Upper lobe of left lung (tissue), 6 donors: Measurements from ENCODE around the gene IQCB1. TPM values are rescaled to one million over a fixed set of nuclear protein-coding genes. Genes with fewer than 3 reads are reported as not detected.
"Not testable (repeated sequence)": the region's sequence is repeated elsewhere in the genome, so short reads cannot be mapped to it uniquely, and the experiment has no call there.

Experiments used
- ATAC-seq, 2 donors: fragments of 200-7000 bp; cut with Tn5 transposase; one replicate each; pipeline ENCODE4 v1.9.1; 2022; ENCODE audit warnings: mild to moderate bottlenecking in 2 of 2, moderate library complexity in 2 of 2; ENCODE audit not compliant: low FRiP score in 2 of 2
- DNase-seq, 2 donors: peaks; one replicate each; pipeline ENCODE4 v3.0.0-alpha.2; 2019 to 2020
- H3K27ac ChIP-seq, 4 donors: fragments of 200-600 bp; sonication (generic); one replicate each; pipeline ENCODE4 v1.5.1; 2016 to 2019
- H3K27me3 ChIP-seq, 4 donors: fragments of 200-600 bp; sonication (generic); one replicate each; pipeline ENCODE4 v1.5.1; 2017 to 2019
- H3K36me3 ChIP-seq, 4 donors: fragments of 200-600 bp; sonication (generic); one replicate each; pipeline ENCODE4 v1.5.1; 2016 to 2019
- H3K4me1 ChIP-seq, 4 donors: fragments of 200-600 bp; sonication (generic); one replicate each; pipeline ENCODE4 v1.5.1; 2018 to 2019
- H3K4me3 ChIP-seq, 4 donors: fragments of 200-600 bp; sonication (generic); one replicate each; pipeline ENCODE4 v1.5.1; 2017 to 2019; ENCODE audit warnings: mild to moderate bottlenecking in 2 of 4, moderate library complexity in 1 of 4
- H3K9me3 ChIP-seq, 4 donors: fragments of 200-600 bp; sonication (generic); one replicate each; pipeline ENCODE4 v1.5.1; 2018 to 2019
- CTCF ChIP-seq, 6 experiments: fragments of 450-650 bp in 4 of 6; fragments of 200-600 bp in 2 of 6; sonication (generic) in 2 of 6; IDR thresholded peaks; one replicate each; pipeline ENCODE4 v1.5.1; 2016 to 2019; ENCODE audit warnings: antibody characterized with exemption in 6 of 6
- EP300 ChIP-seq, 4 donors: sonication (generic); formaldehyde crosslinking; IDR thresholded peaks; one replicate each; pipeline ENCODE4 v1.5.1; 2017; ENCODE audit warnings: antibody characterized with exemption in 4 of 4, control low read depth in 2 of 4
- POLR2A ChIP-seq, 4 donors: fragments of 450-650 bp; IDR thresholded peaks; one replicate each; pipeline ENCODE4 v1.5.1; 2016 to 2017; ENCODE audit warnings: antibody characterized with exemption in 4 of 4, mild to moderate bottlenecking in 2 of 4
- POLR2AphosphoS5 ChIP-seq, 2 donors: sonication (generic); formaldehyde crosslinking; IDR thresholded peaks; one replicate each; pipeline ENCODE4 v1.5.1; 2017; ENCODE audit warnings: antibody characterized with exemption in 2 of 2
- WGBS, 2 donors: methylation state at CpG; one replicate each; pipeline ENCODE4 v1.1.5; 2017 to 2018; 5-methylcytosine and 5-hydroxymethylcytosine counted together
- total RNA-seq, 6 donors: library from RNA; depleted of rRNA in 4 of 6; stranded (reverse); fragments of >200 nt in 4 of 6; gene quantifications; one replicate each; pipeline versions ENCODE4 v1.1.0 to v1.2.1, GENCODE V29; 2016 to 2021
- donor health status: DM: no; HTN: no; CAD: no; lungs with moderate emphysema.
- donor health status: DM: no; HTN: yes; CAD: no; lungs with severe emphysema.

The IQCB1 gene
- total RNA-seq, 6 donors from 2014 or later, result 11.4 to 43.1 (median 19.8) TPM

GRCh38 chr3:121870717-121871116, 35.9 kb upstream of the IQCB1 start:
- peaks cover 0 to 9% (median 0%) of the 10 kb centered on the region in 4 donors for H3K36me3 ChIP-seq
- TF ChIP-seq POLR2AphosphoS5 (IDR thresholded peaks at IDR 0.05), result no peak
- no peak for TF ChIP-seq POLR2A (IDR thresholded peaks at IDR 0.05)
- TF ChIP-seq CTCF (IDR thresholded peaks at IDR 0.05), result no peak
- no peak for TF ChIP-seq EP300 (IDR thresholded peaks at IDR 0.05)
- H3K9me3 ChIP-seq, result no peaks in the 10 kb centered on the region
- H3K27ac ChIP-seq, result no peak overlapping the region
- H3K4me3 ChIP-seq, result no peak overlapping the region
- no peaks in the 10 kb centered on the region for H3K27me3 ChIP-seq
- ATAC-seq (no peak), DNase-seq (no peak)
- H3K4me1 ChIP-seq, result no peaks in the 10 kb centered on the region

DNA sequence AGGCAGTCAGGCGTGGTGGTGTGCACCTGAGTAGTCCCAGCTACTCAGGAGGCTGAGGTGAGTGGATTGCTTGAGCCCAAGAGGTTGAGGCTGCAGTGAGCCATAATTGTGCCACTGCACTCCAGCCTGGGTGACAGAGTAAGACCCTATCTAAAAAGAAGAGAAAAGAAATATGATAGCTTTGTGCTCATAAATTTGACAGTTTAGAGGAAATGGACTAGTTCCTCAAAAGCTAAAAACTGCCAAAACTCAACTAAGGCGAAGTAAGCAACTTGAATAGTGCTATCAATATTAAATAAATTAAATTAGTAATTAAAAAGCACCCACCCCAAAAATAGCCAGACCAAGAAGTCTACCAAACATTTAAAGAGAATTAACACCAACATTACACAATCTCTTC, 34.9 kb upstream of the IQCB1 start:
- 80 to 82% methylated on average over 2 of the region's 2 CpGs for WGBS, 2 donors
- no peak for ATAC-seq
- Histone ChIP-seq H3K9me3 (no peaks in the 10 kb centered on the region), H3K27ac (no peak overlapping the region), H3K4me3 (no peak overlapping the region), H3K4me1 (no peaks in the 10 kb centered on the region), H3K36me3 (peaks cover 0 to 9% (median 0%) of the 10 kb centered on the region in 4 donors), H3K27me3 (no peaks in the 10 kb centered on the region)
- no peak for DNase-seq
- no peak for TF ChIP-seq POLR2A (IDR thresholded peaks at IDR 0.05)
- no peak for TF ChIP-seq CTCF (IDR thresholded peaks at IDR 0.05)
- TF ChIP-seq POLR2AphosphoS5 (IDR thresholded peaks at IDR 0.05), result no peak
- no peak for TF ChIP-seq EP300 (IDR thresholded peaks at IDR 0.05)

GRCh38 chr3:121863801-121864200, 28.9 kb upstream of the IQCB1 start:
- Histone ChIP-seq H3K9me3 (peaks cover 0 to 4% (median 0%) of the 10 kb centered on the region in 4 donors), H3K4me3 (no peak overlapping the region), H3K36me3 (peaks cover 0 to 4% (median 0%) of the 10 kb centered on the region in 4 donors), H3K27me3 (no peaks in the 10 kb centered on the region), H3K4me1 (no peaks in the 10 kb centered on the region), H3K27ac (no peak overlapping the region)
- ATAC-seq (no peak), DNase-seq (no peak)
- no peak for TF ChIP-seq EP300 (IDR thresholded peaks at IDR 0.05)
- TF ChIP-seq CTCF (IDR thresholded peaks at IDR 0.05), result no peak
- TF ChIP-seq POLR2A (IDR thresholded peaks at IDR 0.05), result no peak
- TF ChIP-seq POLR2AphosphoS5 (IDR thresholded peaks at IDR 0.05), result no peak

- ATAC-seq, H3K36me3 ChIP-seq, H3K27ac ChIP-seq, H3K4me3 ChIP-seq, H3K4me1 ChIP-seq, DNase-seq, H3K27me3 ChIP-seq, H3K9me3 ChIP-seq: not testable (repeated sequence)
- 93 to 98% methylated on average over 8 to 9 of the region's 9 CpGs for WGBS, 2 donors
Observed at GRCh38 chr3:121863247-121863646, 28.4 kb upstream of the IQCB1 start.

GRCh38 chr3:121857778-121858177, 22.9 kb upstream of the IQCB1 start:
- 84 to 95% methylated on average over 5 of the region's 5 CpGs for WGBS, 2 donors
- H3K36me3 ChIP-seq, ATAC-seq, H3K27ac ChIP-seq, H3K9me3 ChIP-seq, H3K27me3 ChIP-seq, DNase-seq, H3K4me3 ChIP-seq, H3K4me1 ChIP-seq: not testable (repeated sequence)

DNA sequence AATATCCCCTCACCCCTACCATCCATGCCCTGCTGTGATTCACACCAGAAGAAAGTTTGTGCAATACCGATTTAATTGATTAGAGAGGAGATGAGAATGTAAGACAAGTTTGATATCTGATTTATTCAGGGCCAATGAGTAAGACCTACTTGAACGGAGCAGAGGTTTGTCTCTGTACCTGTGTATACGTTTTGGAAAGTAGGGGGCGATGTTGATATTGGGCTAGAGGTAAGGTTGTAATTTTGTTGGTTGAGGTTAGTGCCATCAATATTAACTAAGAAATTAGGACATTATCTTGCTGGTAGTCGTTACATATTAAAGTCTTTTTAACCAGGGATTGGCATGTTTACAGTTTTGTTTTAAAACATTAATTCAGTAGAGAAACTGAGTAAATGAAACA, 20.7 kb upstream of the IQCB1 start:
- H3K4me1 ChIP-seq, result no peaks in the 10 kb centered on the region
- TF ChIP-seq CTCF (IDR thresholded peaks at IDR 0.05), result peak in 3 of 6 experiments; percentile 16 to 27 (median 27)
- TF ChIP-seq POLR2AphosphoS5 (IDR thresholded peaks at IDR 0.05), result no peak
- TF ChIP-seq EP300 (IDR thresholded peaks at IDR 0.05), result no peak
- no peak for TF ChIP-seq POLR2A (IDR thresholded peaks at IDR 0.05)
- WGBS, 2 donors, result 50 to 61% methylated on average over 5 of the region's 5 CpGs
- no peak overlapping the region for H3K4me3 ChIP-seq
- peaks cover 0 to 3% (median 0%) of the 10 kb centered on the region in 4 donors for H3K9me3 ChIP-seq
- H3K36me3 ChIP-seq, result peaks cover 0 to 9% (median 0%) of the 10 kb centered on the region in 4 donors
- H3K27ac ChIP-seq, result no peak overlapping the region
- DNase-seq (no peak), ATAC-seq (no peak)
- H3K27me3 ChIP-seq, result no peaks in the 10 kb centered on the region
